NCI-H526 (cell line): ENCODE data around the gene LBHD2.
"Not testable (repeated sequence)": the region's sequence is repeated elsewhere in the genome, so short reads cannot be mapped to it uniquely, and the experiment has no call there.

Experiments
- DNase-seq, 2 experiments: peaks; one replicate each; lab custom pipeline; 2025; lab: John Stamatoyannopoulos, UW

Gene LBHD2

DNA sequence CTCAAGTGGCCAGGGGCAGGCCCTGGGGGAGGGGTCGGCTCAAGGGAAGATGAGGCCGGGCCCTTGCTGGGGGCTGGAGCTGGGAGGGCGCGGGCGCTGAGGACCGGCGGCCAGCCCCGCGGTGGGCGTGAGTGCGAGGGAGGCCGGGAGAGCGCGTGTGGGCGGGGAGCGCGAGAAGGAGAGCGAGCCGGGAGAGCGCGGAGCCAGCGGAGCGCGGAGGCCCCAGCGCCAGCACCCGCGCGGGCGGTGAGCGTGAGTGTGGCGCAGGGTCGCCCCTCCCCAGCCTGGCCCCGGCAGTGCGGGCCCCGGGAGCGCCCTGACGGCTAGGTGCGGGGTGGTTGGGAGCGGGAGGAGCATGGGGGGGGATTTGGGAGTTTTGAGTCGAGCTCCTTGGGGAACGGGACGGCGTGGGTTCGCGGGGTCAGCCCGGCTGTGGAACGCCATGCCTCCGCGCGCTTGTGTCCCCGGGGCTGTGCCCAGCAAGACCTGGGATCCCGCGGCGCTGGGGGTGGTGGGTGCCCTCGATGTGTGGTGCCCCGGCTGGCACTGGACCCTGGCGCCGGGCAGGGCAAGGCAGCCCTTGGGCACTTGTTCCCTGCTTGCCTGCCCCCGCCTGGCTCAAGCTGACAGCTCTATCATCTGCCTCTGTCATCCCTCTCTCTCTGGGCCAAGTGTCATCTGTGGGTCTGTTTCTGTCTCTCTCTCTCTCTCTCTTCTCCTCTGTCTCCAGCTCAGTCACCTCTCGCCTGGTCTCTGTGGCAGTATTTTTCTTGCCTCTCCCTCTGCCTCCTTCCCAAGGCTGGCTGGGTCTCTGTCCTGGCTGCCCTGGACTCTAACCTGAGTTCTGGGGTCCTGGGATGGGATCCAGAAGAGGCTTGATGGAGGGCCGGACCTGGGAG is at the start of gene LBHD2:
Gene LBHD2, plus strand, starts transcription at position 190 of the 899 bp plus-strand sequence. CDS start 1,803 bp downstream, outside the sequence.
- DNase-seq = peak in 1 of 2 experiments; percentile 37

DNA sequence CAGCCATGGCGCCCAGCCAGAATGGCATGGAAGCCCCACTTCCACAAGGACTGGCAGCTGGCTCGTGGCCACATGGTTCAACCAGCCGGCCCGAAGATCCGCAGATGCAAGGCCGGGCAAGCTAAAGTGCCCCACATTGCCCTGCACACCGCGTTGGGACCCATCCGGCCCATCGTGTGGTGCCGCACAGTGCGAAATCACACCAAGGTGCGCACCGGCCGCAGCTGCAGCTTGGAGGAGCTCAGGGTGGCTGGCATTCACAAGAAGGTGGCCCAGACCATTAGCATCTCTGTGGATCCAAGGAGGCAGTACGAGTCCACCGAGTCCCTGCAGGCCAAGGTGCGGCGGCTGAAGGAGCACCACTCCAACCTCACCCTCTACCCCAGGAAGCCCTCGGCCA is 42.5 kb upstream of the LBHD2 start:
- DNase-seq = no peak

DNA sequence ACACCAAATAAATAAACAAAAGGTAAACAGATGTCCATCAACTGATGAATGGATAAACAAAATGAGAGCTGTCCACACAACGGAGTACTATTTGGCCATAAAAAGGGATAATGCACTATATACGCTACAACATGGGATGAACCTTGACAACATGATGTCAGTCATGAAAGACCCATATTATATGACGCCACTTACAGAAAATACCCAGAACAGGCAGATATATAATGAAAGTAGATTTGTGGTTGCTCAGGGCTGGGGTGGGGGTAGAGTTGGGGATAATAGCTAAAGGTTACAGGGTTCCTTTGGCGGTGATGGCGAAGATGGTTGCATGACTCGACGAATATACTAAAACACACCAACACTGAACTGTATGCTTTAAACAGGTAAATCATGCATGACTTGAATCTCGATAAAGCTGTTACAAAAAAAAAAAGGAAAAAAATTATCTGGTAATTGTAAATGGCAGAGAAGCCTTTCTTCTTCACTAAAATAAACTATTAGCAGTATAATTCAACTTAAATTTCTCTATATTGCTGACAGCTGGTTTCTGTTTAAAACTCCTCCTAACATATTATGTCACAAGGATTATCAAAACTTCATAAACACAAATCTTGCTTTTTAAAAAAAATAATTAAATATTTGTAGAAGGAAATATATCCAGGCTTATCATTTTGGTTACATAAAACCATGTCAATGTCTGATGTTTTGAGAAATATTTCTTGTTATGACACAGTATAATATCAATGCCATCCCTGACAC is 40.6 kb upstream of the LBHD2 start:
- no peak for DNase-seq

DNA sequence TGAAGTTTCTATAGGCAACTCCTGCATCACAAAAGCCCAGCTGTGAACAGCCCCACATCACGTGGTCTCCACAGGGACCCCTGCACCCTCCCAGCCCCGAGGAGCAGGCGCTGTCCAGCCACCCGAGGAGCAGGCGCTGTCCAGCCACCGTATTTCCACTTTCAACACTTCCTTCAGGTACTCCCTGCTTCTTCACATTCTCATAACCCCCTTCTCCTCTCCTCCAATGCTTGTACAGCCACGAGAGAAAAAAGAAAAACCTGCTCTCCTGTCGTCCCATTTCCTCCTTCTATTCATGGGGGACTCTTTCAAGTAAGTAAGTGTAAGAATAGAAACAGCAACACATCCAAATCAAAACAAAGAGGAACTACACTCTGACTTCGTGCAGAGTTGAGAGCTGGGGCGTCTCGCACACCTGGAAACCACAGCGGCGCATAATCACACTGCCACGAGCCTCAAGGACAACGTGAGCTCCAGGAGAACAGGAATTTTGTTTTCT is 38.6 kb upstream of the LBHD2 start:
- DNase-seq = no peak

DNA sequence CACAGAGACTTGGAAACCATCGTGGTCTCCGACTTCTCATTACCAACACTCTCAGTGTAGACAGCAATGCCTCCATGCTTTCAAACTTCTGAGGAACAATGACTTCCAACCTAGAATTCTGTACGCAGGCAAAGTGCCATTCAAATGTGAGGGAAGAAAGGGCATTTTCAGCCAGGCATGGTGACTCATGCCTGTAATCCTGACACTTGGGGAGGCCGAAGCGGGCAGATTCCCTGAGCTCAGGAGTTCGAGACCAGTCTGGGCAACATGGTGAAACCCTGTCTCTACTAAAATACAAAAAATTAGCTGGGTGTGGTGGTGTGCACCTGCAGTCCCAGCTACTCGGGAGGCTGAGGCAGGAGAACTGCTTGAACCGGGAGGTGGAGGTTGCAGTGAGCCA is 36.6 kb upstream of the LBHD2 start:
- DNase-seq = not testable (repeated sequence)

GRCh38 chr14:103050935-103051334 is 33.1 kb upstream of the LBHD2 start:
- no peak for DNase-seq

- DNase-seq = no peak
These were observed 31.6 kb upstream of the LBHD2 start for GRCh38 chr14:103052407-103052806.

DNA sequence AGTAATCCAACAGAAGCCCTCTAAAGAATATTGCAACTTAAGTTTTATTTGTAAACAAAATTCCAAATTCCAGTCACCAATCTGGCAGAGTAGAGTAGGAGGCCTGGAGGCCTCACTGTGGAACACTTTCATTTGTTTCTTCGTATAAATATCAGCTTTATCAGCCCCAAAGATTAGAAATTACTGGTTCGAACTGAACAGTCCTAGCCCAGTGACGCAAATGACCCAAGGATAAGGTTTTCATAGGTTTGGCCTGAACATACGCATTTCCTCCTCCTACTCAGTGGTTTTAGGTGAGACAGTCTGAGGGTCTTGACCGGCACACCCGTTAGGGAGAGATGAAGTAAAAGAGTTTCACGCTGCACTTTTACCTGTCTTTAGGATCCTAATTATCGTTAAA is 28.3 kb upstream of the LBHD2 start:
- no peak for DNase-seq

GRCh38 chr14:103056322-103057027 is 27.5 kb upstream of the LBHD2 start:
- DNase-seq = peak in 1 of 2 experiments; percentile 74

DNA sequence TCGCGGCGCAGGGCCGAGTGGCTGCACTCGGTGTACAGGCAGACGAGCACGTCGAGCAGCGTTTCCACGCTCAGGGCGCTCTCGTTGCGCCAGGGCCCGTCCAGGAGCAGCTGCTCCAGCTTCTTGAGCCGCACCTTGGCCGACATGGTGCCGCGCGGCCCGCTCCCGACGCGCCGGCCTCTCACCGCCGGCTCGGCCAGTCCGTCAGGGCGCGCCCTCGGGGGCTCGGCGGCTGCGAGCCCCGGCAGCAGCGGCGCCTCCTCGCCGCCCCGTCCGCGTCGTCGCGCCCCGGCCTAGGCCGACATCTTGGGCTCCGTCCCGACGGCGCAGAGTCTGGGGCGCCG is 27.0 kb upstream of the LBHD2 start:
- peak in 1 of 2 experiments; percentile 49 for DNase-seq

DNA sequence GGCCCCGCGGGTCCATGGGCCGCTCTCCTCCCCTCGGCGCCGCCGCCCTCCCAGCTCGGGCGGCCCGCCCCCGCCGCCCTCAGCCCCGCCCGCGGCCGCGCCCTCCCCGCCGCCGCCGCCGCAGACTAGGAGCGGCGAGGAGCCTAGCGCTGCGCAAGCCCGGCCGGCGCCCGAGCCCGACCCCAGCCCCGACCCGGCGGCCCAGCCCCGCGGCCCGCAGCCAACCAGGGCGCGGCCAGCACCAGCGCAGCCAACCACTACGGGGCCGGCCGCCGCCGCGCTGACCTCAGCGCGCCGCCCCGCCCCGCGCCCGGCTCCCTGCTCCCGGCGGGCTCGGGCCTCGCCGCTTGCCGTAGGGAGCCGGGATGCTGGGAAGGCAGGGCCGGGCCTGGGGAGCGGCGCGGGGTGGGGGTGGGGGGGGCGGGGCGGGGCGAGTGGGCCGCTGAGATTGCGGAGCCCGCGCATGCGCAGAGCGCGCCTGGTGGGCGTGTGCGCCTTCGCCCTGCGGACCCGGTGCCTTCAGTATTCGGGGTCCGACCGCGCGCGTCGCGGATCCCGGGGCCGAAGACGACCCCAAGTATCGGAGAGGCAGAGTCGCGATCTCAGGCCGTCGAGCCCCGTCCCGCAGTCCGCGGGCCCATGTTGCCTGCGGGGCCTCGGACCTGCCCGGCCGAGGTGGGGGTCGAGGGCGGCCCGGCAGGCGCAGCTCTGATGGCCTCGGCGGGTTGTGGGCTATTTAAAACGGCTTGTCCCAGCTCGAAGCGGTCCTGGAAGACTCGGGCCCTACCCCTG is 26.4 kb upstream of the LBHD2 start, which contains the start of gene CDC42BPB:
Gene CDC42BPB, minus strand, starts transcription at position 178 of the 792 bp plus-strand sequence. CDS start 376 bp downstream, outside the sequence.
- peak; percentile 21 to 95 for DNase-seq

GRCh38 chr14:103058164-103059055 is 25.6 kb upstream of the LBHD2 start:
- no peak for DNase-seq

DNA sequence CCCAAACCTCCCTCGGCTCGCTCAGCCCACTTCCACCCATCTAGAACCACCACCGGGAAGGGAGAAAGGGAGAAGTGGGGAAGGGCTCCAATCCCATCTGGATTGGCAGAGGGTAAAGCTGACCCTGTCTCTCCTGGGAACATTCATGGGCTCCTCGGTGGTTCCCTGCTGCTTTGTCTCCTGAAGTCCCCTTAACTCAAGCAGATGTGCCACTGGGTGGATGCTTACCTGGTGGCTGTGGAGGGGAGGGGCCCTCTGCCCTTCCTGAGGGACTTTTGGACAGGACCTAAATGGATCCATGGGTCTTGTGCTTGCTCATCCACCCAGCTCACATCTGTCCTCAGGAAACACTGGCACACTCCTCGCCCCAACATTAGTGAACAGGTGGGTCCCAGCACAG is 24.5 kb upstream of the LBHD2 start:
- DNase-seq = no peak

DNA sequence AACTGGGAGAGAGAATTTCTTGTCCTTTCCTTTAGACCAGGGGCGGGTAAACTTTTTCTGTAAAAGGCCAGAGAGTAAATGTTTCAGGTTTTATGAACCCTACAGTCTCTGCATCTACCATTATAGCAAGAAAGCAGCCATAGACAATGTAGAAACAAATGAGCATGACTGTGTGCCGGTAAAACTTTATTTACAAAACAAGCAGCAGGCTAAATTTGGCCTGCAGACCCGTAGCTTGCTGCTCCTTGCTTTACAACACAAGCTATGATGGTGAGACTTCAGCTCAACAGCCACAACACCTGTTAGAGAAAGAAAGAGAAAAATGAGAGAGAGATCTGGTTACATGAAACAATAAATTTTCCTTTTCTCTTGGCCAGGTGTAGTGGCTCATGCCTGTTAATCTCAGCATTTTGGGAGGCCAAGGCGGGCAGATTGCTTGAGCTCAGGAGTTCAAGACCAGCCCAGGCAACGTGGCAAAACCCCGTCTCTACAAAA is 22.5 kb upstream of the LBHD2 start:
- DNase-seq = no peak

DNA sequence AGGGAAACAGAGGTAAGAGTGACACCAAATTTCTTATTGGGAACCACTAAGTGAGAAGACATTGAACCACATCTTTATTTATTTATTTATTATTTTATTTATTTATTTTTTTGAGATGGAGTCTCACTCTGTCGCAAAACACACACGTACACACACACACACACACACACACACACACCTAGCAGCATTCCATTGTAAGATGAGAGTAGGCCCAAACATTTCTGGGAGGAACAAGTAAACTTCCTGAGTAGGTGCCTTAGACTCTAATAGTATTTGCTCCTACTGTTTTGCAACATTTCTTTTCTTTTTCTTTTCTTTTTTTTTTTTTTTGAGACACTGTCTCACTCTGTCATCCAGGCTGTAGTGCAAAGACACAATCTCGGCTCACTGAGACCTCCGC is 19.6 kb upstream of the LBHD2 start:
- DNase-seq = no peak

DNA sequence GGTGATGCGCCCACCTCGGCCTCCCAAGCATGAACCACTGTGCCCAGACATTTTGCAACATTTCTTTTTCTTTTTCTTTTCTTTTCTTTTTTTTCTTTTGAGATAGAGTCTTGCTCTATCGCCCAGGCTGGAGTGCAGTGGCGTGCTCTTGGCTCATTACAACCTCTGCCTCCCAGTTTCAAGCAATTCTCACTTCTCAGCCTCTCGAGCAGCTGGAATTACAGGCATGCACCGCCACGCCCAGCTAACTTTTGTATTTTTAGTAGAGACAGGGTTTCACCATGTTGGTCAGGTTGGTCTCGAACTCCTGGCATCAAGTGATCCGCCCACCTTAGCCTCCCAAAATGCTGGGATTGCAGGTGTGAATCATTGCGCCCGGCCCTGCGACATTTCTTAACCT is 19.0 kb upstream of the LBHD2 start:
- no peak for DNase-seq

GRCh38 chr14:103065861-103066260 is 18.1 kb upstream of the LBHD2 start:
- DNase-seq = no peak

DNA sequence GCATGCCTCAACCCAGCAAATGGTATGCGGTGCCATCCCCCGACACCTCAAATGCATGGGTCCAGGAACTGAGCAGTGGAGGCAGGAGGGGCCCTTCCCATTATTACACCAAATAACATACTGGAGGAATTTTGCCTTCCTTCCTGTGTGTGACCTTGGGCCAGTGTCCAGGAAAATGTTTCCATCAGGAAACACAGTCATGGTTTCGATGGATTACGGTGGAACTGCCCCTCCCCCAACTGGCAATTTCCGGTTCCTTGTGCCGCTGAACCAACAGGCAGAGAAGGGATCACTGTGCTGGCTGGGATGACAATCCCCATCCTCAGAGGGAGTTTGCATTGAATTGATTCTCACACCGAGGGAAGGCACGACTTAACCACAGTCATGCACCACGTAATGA is 17.6 kb upstream of the LBHD2 start:
- no peak for DNase-seq

GRCh38 chr14:103067231-103067954 is 16.6 kb upstream of the LBHD2 start:
- no peak for DNase-seq
